ENCODE results near the gene SORL1-AS1.

DNA sequence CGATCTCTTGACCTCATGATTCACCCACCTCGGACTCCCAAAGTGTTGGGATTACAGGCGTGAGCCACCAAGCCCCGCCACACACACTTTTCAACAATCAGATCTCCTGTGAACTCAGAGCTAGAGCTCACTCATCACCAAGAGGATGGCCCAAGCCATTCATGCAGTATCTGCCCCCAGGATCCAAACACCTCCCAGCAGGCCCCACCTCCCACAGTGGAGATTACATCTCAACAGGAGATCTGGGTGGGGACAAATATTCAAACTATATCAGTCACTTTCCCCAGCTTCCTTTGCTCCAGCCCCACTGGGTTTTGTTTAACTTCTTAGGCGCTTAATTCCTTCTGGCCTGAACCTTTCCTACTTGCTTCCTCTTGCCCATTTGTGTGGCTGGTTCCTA, 26.9 kb downstream of the SORL1-AS1 start:
- TF ChIP-seq CHD2 (IDR thresholded peaks at IDR 0.05; ENCODE audit: low read length, partially characterized antibody) (no peak), YY1 (IDR thresholded peaks at IDR 0.05; ENCODE audit: low read depth) (no peak), GABPA (IDR thresholded peaks at IDR 0.05; ENCODE audit: low read depth) (no peak), POLR2AphosphoS5 (IDR thresholded peaks at IDR 0.05; ENCODE audit: low read depth, low read length) (no peak), JUND (IDR thresholded peaks at IDR 0.05) (no peak), EZH2phosphoT487 (IDR thresholded peaks at IDR 0.05; ENCODE audit: borderline replicate concordance, low read depth) (no peak)
- TF ChIP-seq, protein P1, sequence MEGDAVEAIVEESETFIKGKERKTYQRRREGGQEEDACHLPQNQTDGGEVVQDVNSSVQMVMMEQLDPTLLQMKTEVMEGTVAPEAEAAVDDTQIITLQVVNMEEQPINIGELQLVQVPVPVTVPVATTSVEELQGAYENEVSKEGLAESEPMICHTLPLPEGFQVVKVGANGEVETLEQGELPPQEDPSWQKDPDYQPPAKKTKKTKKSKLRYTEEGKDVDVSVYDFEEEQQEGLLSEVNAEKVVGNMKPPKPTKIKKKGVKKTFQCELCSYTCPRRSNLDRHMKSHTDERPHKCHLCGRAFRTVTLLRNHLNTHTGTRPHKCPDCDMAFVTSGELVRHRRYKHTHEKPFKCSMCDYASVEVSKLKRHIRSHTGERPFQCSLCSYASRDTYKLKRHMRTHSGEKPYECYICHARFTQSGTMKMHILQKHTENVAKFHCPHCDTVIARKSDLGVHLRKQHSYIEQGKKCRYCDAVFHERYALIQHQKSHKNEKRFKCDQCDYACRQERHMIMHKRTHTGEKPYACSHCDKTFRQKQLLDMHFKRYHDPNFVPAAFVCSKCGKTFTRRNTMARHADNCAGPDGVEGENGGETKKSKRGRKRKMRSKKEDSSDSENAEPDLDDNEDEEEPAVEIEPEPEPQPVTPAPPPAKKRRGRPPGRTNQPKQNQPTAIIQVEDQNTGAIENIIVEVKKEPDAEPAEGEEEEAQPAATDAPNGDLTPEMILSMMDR (IDR thresholded peaks at IDR 0.05), result no peak

Measured in SK-N-SH (cell line).